ENCODE data around the gene RNASE11.

RNASE11 gene

DNA sequence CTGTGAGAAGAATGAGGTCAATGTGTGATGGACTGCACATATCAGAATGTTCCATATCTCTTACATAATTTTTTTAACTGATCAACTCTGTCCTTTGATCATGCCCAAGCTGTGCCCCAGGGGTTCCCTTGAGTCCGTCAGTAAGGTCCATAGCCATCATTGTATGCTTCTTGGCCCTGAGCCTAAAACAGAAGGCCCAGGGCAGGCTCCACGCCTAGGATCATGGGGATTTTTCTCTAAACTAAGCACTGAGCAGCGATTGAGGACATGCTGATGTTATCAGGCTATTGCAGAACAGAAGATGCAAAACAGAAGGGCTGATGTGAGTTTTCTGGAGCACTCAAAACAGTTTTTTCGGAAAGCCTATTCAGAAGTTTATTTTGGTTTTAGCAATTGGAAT lies 47.9 kb downstream of the RNASE11 start:
- Histone ChIP-seq H3K27me3 (replicated peaks) (no peaks in the 10 kb centered on the region), H3K36me3 (replicated peaks) (no peaks in the 10 kb centered on the region), H3K27ac (no peak overlapping the region), H3K4me3 (ENCODE audit: low read depth, low read length) (no peak overlapping the region)
- TF ChIP-seq, protein P1, sequence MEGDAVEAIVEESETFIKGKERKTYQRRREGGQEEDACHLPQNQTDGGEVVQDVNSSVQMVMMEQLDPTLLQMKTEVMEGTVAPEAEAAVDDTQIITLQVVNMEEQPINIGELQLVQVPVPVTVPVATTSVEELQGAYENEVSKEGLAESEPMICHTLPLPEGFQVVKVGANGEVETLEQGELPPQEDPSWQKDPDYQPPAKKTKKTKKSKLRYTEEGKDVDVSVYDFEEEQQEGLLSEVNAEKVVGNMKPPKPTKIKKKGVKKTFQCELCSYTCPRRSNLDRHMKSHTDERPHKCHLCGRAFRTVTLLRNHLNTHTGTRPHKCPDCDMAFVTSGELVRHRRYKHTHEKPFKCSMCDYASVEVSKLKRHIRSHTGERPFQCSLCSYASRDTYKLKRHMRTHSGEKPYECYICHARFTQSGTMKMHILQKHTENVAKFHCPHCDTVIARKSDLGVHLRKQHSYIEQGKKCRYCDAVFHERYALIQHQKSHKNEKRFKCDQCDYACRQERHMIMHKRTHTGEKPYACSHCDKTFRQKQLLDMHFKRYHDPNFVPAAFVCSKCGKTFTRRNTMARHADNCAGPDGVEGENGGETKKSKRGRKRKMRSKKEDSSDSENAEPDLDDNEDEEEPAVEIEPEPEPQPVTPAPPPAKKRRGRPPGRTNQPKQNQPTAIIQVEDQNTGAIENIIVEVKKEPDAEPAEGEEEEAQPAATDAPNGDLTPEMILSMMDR (IDR thresholded peaks at IDR 0.05; ENCODE audit: low read depth, low read length, missing control alignments): no peak
- DNase-seq: no peak
- in situ Hi-C loops (cut with HindIII; ENCODE audit: low pct_ligation_motif_present, low sequenced_read_pairs): no loop called here

Data from brain microvascular endothelial cell (primary cell).